GM18870 (cell line): ENCODE measurements around the gene FAH.
"Not testable (repeated sequence)": the region's sequence is repeated elsewhere in the genome, so short reads cannot be mapped to it uniquely, and the experiment has no call there.

Experiments
- ATAC-seq: cut with Tn5 transposase; IDR thresholded peaks from one replicate; pipeline ENCODE4 v1.9.1; 2021; ENCODE audit warnings: moderate library complexity; ENCODE audit not compliant: unreplicated experiment

FAH gene

DNA sequence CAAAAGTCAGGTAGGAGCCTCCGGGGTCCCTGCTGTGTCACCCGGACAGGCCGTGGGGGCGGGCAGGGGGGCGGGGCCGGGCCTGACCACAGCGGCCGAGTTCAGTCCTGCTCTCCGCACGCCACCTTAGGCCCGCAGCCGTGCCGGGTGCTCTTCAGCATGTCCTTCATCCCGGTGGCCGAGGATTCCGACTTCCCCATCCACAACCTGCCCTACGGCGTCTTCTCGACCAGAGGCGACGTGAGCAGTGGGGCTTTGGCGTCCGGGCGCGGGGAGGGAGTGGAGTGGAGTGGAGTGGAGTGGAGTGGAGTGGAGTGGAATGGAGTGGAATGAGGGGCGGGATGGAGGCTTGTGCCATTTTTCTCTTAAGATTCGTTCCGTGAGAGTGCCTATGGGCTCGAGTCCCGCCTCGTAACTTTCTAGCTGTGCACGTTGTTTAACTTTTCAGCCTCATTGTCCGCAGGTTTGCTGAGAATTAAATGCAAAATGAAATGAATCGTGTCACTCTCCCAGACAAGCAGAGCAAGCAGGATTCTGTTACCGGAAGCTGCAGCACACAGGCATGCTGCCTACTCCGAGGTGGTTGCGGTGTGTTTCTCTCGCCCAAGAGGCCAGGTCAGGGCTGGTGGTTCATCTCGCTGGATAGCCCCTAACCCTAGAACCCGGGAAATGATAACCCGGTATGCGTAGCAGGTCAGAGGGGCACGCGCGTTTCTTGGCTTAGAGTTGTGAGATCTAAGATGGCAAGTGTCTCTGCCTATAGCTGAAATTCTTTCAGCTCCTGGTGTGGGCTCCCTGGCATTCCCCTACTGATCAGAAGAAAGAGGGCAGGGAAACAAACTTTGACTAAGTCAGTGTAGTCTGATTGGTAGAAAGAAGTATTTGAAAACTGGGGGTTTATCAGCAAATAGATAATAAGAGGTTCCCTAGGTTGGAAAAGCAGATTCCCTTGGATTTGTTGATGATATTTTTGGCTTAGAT, at the start of gene FAH:
FAH (plus strand) TSS at position 104 of the 981 bp plus-strand sequence; CDS start at position 160, 56 bp downstream.
- ATAC-seq = no peak

DNA sequence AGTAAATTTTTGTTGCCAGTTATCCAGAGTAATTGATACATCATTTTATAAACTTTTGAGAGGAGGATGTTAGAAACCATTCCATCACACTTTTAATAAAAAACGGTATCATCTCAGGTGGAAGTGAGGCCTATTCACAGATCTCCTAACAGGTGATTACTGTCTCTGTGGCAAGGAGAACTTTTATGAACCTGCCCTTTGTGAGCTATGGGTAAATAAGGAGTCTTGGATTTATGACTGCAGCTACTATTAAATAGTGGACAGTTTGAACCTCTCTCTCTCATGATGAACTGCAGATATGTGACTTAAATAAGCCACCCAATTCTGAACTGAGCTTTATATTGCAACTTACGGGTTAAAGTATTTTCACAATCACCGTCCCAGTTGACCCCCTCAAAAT, 47.6 kb upstream of the FAH start:
- no peak for ATAC-seq

DNA sequence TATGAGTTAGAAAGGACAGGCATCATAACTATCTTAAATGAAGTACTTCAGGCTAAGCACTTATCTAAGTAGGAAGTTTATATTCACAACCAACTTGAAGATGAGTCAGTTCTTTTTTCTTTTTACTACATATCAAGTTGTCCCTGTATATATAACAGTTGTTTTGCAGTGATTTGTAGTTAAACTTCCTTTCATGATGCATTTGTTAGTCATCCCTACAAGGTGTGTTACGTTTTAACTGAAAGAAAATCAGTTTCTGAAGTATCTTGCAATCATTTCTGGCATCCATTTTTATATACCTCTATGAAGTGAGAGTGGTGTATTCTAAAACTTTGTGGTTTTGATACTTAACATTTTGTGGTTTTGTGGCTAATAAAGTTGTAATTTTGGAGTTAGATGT, 47.2 kb upstream of the FAH start:
- ATAC-seq = no peak

DNA sequence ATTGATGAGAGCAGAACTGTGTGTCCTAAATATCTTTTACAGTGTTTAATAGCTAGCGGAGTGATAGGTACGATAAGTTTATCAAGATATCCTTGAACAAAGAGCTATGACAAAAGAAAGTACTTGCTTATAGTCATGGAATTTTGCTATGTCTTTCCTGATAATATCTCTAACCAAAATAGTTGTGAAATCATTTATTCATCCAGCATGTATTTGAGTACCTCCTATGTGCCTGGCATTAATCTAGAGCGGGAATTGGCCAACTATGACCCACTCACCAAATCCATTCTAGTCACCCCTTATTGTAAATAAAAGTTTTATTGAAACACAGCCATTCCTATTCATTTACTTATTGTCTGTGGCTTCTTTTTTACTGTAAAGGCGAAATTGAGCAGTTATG, 46.7 kb upstream of the FAH start:
- no peak for ATAC-seq

DNA sequence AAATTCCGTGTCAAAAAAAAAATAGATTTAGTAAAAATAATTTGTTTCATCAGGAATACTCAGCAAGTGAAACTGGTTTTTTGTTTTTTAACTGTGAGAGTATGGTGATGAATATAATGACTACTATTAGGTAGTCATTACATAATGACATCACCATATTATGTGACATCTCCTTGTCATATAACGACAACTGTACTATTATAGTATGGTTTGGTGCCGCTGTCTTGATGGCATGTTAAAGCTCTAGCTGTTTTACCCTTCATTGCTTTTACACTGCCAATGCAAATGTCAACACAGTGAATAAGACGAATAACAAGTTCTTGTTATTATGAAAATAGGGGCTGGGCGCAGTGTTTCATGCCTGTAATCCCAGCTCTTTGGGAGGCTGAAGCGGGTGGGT, 45.6 kb upstream of the FAH start:
- no peak for ATAC-seq

DNA sequence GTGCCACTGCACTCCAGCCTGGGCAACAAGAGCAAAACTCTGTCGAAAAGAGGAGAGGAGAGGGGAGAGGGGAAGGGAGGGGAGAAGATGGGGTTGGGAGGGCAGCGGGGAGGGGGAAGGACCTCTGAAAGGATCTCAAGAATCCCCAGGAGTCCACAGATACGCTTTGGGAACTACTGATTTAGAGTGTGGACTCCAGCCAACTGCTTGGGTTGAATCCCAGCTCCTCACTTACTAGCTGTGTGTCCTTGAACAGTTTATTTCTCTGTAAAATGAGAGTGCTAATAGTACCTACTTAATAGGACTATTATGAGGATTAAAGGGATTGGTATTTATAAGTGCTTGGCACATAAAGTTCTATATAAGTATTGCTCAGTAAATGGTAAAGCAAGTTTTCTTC, 45.0 kb upstream of the FAH start:
- ATAC-seq = no peak

DNA sequence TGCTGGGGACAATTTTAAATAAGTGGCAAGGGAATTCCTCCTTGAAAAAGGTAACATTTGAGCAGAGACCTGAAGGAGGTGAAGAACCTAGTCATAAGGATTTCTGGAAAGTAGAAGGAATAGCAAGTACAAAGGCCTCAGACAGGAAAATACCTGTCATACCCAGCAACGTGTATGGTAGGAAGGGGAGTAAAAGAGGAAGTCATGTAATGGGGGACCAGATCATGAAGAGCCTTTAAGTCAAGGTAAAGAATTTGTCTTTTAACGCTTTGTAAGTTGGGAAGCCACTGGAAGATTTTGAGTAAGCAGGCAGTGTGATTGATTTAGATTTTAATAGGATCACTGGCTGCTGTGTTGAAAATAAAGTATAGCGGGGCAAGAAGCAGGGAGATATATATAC, 43.4 kb upstream of the FAH start:
- no peak for ATAC-seq

DNA sequence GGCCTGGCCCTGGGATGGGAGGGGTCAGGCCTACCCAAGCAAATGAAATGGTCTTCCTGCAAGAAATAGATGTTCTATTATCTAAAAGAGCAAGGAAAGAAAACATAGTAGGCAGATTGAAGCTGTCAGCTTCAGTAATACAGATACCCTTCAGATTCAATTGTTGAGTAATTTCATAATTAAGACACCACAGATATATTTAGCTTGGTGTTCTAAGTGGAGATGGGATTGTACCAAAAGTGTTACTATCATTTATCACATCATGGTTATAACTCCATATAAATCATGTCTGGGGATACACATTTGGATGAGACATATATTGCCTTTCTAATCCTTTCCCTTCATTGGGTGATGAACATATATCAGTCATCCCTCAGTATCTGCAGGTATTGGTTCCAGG, 41.9 kb upstream of the FAH start:
- ATAC-seq = no peak

DNA sequence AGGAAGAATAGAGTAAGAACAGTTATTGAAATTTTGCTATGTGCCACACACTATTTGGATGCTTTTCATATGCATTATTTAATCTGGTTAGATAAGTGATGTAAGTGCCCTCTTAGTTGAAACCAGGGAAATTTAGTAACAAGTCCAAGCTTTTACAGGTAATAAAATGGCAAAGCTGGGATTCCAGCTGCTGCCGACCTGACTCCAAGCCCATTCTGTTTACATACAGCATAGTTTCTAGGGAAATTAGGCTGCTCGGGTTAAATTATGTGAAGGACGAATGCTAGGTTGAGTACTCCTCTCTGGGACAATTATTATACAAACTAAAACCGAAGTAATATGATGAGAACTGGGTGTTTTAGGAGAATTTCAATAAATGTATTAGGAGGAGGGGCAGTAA, 38.7 kb upstream of the FAH start:
- no peak for ATAC-seq

DNA sequence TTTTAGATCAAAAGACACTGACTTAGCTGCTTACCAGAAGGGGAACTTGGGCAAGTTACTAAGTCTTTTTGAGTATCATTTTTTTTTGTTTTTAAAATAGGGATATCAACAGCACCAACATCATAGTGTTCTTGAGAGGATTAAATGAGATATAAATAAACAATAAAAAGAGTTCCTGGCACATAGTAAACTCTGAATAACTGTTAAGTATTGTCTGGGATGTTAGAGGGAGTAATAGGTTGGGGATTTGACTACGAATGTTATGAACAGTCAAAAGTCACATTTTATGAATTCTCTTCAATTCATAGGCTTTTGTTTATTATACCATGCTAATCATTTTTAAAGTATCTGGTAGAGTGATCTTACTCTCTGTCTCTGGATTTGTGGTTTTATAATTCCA, 37.8 kb upstream of the FAH start:
- ATAC-seq = no peak

DNA sequence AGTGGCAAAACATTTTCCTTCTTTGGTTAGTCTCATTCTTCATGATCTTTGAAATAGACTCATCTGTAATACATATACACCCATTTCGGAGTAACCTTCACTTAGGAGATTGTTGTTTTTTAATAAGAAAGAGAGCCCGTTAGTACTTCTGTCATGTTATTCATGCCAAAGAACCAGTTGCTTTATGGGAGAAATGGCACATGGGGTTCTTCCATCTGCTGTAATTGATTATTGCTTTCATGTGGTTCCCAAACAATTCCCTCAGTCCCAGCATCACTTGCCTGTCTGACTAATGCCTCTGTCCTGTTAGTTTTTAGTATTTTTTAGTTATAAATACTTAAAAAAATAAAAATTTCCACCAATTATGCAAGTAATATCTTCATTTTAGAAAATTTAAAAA, 33.8 kb upstream of the FAH start:
- ATAC-seq = no peak

DNA sequence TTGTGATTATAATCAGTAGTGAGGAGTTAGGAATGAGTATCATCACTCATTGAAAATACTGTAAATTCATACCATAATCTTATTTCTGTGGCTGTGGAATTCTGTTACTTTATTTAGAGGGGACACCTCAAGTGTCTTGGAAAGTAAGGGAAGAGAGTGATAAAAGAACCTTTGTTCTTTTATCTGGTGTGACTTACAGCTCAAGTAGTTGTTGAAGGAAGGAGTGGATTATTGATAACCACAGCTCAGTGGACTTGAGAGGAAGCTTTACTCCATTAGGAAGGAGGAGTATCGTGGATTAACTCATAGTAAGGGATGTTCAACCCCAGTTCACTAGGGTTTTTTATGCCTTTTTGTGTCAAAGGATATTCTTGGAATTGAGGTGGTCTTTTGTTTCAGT, 32.2 kb upstream of the FAH start:
- no peak for ATAC-seq

DNA sequence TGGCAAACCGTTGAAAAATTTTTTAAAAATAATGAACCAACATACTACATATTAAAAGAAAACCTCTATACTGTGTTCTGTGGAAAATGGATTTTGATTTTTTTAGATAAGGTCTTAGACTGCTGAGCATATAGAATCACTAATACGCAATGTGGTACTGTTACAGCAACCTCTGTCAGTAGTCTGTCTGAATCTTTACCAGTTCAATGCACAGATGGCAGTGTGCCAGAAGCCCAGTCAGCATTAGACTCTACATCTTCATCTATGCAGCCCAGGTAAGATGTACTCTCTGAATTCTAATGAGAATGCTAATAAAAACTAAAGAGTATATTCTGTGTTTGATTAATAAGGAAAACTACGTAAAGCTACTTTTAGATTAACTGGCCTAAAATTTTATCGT, 31.3 kb upstream of the FAH start:
- no peak for ATAC-seq

DNA sequence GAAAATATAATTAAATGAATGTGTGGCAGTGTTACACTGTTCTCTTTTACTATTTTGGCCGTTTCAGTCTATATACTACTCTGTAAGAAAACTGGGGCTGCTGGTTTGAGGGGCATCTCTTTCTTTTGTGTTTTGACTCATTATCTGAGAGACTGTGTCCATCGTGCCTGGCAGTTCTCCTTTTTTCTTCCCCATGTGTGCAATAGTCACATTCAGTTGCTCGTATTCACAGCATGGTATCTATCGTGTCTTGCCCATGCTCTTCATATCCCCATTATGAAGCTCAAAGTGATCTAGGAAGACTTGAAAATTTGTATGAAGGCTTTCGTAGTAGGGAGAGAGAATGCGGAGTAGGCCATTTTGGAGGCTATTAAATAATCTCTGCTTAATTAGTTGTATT, 29.8 kb upstream of the FAH start:
- ATAC-seq = no peak

DNA sequence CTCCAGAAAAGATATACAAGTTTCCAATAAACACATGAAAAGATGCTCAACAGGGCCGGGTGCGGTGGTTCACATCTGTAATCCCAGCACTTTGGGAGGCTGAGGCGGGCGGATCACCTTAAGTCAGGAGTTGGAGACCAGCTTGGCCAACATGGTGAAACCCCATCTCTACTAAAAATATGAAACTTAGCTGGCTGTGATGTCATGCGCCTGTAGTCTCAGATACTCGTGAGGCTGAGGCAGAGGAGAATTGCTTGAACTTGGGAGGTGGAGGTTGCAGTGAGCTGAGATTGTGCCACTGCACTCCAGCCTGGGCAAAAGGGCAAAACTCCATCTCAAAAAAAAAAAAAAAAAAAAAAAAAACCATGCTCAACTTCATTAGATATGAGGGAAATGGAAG, 25.5 kb upstream of the FAH start:
- not testable (repeated sequence) for ATAC-seq

DNA sequence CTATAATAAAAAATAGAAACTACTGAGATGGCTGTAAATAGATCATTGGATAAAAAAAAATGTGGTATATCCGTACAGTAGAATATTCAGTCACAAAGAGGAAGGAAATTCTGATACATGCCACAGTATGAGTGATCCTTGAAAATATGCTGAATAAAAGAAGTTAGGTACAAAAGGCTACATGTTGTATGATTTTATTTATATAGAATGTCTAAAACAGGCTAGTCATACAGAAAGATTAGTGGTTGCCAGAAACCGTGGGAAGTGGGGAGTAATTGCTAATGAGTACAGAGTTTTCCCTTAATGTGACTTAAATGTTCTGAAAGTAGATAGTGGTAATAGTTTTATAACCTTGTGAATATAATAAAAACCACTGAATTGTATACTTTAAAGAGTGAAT, 24.9 kb upstream of the FAH start:
- no peak for ATAC-seq

DNA sequence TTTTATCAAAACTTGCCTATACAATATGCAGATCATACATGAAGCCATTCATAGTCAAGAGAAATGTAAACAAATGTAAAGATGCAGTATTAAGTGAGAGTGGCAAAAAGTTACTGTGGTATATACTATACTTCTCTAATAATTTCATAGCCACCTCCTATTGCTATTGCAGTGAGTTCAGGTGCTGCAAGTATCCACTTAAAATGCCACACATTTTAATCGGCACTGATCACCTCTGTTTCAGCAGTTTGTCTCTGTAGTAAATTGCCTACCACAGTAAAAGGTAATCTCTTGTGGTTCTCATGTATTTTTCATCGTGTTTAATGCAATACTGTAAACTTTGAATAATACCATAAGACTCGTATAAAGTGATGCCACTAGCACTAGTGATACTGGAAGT, 20.4 kb upstream of the FAH start:
- no peak for ATAC-seq

DNA sequence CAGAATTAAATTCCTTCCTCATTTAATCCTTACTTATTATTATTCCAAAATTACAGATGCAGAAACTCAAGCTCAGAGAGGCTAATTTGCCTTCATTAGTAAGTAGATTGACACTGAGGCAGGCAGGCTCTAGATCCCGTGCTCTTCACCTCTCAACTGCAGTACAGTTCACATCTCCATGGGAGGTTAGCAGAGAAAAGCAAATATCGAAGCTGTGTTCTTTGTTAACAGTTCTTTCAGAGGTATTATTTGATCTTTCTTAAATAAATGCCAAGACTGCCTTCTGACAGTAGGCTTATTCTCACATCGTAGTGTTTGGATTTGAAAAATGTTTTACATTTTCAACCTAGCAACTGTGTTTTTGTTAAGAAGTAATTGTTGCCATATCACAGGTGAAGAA, 15.9 kb upstream of the FAH start:
- no peak for ATAC-seq

DNA sequence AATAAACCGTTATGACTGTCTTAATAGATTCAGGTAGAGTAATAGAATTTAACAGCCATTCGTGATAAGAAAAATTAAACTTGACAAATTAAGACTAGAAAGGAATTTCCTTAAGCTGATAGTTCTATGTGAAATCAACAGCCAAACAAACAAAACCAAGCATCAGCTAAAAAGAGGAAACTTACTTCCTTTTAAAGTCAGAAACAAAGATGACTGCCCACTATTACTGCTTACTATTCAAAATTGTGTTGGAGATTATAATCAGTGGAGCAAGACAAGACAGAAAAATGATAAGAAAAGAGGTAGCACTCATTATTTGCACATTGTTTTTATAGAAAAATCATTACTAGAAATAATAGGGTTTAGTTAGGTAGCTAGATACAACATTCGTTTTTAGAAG, 13.8 kb upstream of the FAH start:
- no peak for ATAC-seq

DNA sequence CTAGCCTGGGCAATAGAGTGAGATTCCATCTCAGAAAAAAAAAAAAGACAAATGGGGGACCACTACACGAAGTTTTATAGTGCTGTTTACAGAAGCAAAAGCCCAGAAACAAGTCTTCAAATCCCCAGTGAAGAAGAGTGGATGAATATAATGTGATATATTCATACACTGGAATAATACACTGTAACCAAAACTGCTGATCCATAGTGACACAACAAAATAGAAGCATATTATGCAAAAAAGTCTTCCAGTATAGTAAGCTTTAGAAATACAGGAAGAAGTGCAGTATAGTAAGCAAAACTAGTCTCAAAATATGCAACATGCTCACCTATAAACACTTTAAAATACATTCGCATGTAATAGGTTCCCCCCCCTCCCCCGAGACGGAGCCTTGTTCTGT, 11.9 kb upstream of the FAH start:
- ATAC-seq = no peak

DNA sequence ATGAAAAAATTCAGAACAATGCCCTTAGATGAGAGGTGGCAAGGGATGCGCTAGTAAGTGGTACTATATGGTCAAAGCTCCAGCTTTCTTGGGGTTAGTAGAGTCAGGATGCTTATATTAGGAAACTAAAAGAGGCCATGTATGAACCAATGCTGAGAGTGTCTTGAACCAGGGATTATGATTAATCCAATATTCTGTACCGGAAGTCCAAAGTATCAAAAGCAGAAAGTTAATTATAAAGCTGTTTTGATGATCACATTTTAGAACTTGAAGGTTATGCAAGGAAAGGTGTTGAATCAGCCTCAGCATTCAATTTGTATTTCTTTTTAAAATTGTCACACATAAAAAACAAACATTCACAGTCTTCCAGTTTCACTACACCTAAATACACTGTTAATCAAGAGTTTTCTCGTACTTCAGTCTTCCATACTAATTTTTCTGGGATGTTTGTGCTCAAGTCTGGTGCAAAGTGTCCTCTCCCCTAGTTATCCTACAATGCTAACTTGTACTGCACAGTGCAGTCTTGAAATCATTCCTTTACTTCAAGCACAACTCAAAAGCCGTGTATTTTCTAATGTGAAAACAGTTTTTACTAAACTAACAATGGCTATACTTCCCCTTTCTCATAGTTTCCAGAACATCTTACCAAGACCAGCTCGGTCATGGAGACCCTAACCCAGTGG, 10.7 kb upstream of the FAH start:
- no peak for ATAC-seq

DNA sequence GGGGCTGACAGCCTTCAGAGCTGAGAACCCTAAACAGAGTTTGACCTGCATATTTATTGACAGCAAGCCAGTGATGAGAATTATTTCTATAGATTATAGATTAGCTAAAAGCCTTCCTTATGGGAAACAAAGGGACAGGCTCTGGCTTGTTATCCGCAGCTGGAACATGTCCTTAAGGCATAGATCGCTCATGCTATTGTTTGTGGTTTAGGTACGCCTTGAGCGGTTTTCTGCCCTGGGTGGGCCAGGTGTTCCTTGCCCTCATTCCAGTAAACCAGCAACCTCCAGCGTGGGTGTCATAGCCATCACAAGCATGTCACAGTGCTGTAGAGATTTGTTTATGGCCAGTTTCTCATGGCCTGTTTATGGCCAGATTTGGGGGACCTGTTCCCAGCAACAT, 10.2 kb upstream of the FAH start:
- ATAC-seq = no peak
